Measurements from ENCODE around the gene CPOX.
"Not testable (repeated sequence)": the region's sequence is repeated elsewhere in the genome, so short reads cannot be mapped to it uniquely, and the experiment has no call there.

DNA sequence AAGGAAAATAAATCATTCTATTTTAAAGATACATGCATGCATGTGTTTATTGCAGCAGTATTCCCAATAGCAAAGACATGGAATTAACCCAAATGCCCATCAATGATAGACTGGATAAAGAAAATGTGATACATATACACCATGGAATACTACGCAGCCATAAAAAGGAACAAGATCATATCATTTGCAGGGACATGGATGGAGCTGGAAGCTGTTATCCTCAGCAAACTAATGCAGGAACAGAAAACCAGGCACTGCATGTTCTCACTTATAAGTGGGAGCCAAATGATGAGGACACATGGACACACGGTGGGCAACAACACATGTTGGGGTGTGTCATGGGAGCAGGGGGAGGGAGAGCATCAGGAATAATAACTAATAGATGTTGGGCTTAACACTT lies 33.6 kb downstream of the CPOX start:
- TF ChIP-seq, protein P1, sequence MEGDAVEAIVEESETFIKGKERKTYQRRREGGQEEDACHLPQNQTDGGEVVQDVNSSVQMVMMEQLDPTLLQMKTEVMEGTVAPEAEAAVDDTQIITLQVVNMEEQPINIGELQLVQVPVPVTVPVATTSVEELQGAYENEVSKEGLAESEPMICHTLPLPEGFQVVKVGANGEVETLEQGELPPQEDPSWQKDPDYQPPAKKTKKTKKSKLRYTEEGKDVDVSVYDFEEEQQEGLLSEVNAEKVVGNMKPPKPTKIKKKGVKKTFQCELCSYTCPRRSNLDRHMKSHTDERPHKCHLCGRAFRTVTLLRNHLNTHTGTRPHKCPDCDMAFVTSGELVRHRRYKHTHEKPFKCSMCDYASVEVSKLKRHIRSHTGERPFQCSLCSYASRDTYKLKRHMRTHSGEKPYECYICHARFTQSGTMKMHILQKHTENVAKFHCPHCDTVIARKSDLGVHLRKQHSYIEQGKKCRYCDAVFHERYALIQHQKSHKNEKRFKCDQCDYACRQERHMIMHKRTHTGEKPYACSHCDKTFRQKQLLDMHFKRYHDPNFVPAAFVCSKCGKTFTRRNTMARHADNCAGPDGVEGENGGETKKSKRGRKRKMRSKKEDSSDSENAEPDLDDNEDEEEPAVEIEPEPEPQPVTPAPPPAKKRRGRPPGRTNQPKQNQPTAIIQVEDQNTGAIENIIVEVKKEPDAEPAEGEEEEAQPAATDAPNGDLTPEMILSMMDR (IDR thresholded peaks at IDR 0.05): not testable (repeated sequence)
- not testable (repeated sequence) for TF ChIP-seq EP300, POLR2A (IDR thresholded peaks at IDR 0.05)

All from tibial nerve (tissue), 4 donors.